ENCODE measurements around the gene NEDD4L.
A peak's percentile ranks its signal among the peaks of the same experiment; 100 is the strongest.

The NEDD4L gene

DNA sequence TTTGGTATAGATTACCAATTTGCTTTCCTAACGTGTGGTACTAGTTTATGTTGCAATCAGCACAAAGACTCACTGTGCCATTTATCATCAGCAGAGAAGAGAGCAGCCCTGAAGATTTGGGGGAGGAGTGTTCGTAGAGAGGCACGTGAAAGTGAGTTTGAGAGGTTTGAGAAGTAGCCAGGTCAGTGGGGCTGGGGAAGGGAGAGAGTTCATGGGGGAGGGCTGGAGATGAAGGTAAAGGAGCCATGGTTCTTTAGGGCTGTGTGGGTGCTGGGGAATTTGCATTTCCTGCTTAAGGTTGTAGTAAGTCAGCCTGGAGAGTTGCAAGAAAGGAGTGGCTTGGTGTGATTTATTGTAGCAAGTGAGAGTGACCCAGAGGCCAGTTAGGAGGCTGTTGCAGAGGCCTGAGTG, 172.1 kb downstream of the NEDD4L start:
- Histone ChIP-seq H3K9me3 (ENCODE audit: insufficient read depth, low read depth, low read length) (no peaks in the 10 kb centered on the region), H3K4me1 (ENCODE audit: insufficient read depth, low read length) (peaks cover 40% of the 10 kb centered on the region), H3K4me3 (ENCODE audit: low read length) (0 out of 2 replicates have a peak overlapping the region, but pooled peaks have one; percentile 2), H3K27ac (ENCODE audit: low read depth, low read length) (peak overlapping the region; percentile 12; the same call in 1 of the 2 replicates), H3K27me3 (ENCODE audit: insufficient read depth, low read length) (no peaks in the 10 kb centered on the region), H3K36me3 (ENCODE audit: insufficient read depth, low read length) (no peaks in the 10 kb centered on the region), H3K9ac (ENCODE audit: low read depth, low read length) (no peak overlapping the region)
- 18% methylated on average over 3 of the region's 3 CpGs for WGBS

- no peak overlapping the region for H3K27ac ChIP-seq (ENCODE audit: low read depth, low read length)
- H3K4me3 ChIP-seq (ENCODE audit: low read length) = no peak overlapping the region
- H3K9me3 ChIP-seq (ENCODE audit: insufficient read depth, low read depth, low read length) = no peaks in the 10 kb centered on the region
- H3K4me1 ChIP-seq (ENCODE audit: insufficient read depth, low read length) = peaks cover 50% of the 10 kb centered on the region
- H3K9ac ChIP-seq (ENCODE audit: low read depth, low read length) = no peak overlapping the region
- no peaks in the 10 kb centered on the region for H3K27me3 ChIP-seq (ENCODE audit: insufficient read depth, low read length)
- H3K36me3 ChIP-seq (ENCODE audit: insufficient read depth, low read length) = no peaks in the 10 kb centered on the region
- 70% methylated on average over 3 of the region's 3 CpGs for WGBS
Observed at GRCh38 chr18:58217052-58217451, 173.0 kb downstream of the NEDD4L start.

- no peaks in the 10 kb centered on the region for H3K9me3 ChIP-seq (ENCODE audit: insufficient read depth, low read depth, low read length)
- no peaks in the 10 kb centered on the region for H3K27me3 ChIP-seq (ENCODE audit: insufficient read depth, low read length)
- no peak overlapping the region for H3K27ac ChIP-seq (ENCODE audit: low read depth, low read length)
- 100% methylated on average over 1 of the region's 1 CpG for WGBS
- no peak overlapping the region for H3K4me3 ChIP-seq (ENCODE audit: low read length)
- H3K4me1 ChIP-seq (ENCODE audit: insufficient read depth, low read length) = peaks cover 61% of the 10 kb centered on the region
- H3K36me3 ChIP-seq (ENCODE audit: insufficient read depth, low read length) = no peaks in the 10 kb centered on the region
- no peak overlapping the region for H3K9ac ChIP-seq (ENCODE audit: low read depth, low read length)
Observed at GRCh38 chr18:58218117-58218516, 174.1 kb downstream of the NEDD4L start.

GRCh38 chr18:58221060-58221725, 177.2 kb downstream of the NEDD4L start:
- Histone ChIP-seq H3K9me3 (ENCODE audit: insufficient read depth, low read depth, low read length) (no peaks in the 10 kb centered on the region), H3K36me3 (ENCODE audit: insufficient read depth, low read length) (no peaks in the 10 kb centered on the region), H3K9ac (ENCODE audit: low read depth, low read length) (no peak overlapping the region; the same call in 1 of the 2 replicates), H3K4me1 (ENCODE audit: insufficient read depth, low read length) (peaks cover 70% of the 10 kb centered on the region), H3K27ac (ENCODE audit: low read depth, low read length) (peak overlapping the region; percentile 14), H3K4me3 (ENCODE audit: low read length) (peak overlapping the region; percentile 22; the same call in 1 of the 2 replicates), H3K27me3 (ENCODE audit: insufficient read depth, low read length) (no peaks in the 10 kb centered on the region)
- 67% methylated on average over 12 of the region's 12 CpGs for WGBS

DNA sequence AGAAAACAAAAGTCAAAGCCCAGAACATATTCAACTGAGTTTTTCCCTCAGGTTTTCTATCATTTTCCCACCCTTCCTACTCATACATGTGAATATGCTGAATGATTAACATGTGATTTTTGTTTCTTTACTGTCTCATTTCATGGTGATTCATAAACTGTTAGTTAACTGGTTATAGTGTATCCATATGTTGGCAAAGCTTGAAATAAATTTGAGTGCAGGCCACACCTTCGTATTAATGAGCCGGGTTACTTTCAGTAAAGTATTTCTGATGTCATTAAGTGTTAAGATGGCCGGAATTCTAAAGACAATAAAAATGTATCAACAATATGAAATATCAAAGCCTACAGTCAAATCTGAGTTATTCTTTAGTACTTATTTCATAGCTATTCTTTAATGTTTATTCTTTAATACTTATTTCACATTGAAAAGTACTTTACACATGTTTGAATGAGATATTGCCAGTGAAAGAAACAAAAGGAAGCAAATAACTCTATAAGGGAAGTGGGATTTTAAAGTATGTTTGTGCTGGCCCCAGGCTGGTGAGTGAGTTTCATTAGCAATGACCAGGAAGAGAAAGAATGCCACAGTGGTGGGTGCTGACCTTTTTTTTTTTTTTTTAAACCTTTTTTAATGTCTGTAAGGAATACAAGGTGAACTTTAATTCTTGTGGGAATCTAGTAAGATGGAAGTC, 178.6 kb downstream of the NEDD4L start:
- Histone ChIP-seq H3K27me3 (ENCODE audit: insufficient read depth, low read length) (no peaks in the 10 kb centered on the region), H3K36me3 (ENCODE audit: insufficient read depth, low read length) (no peaks in the 10 kb centered on the region), H3K9me3 (ENCODE audit: insufficient read depth, low read depth, low read length) (no peaks in the 10 kb centered on the region), H3K4me3 (ENCODE audit: low read length) (peak overlapping the region; percentile 22; the same call in 1 of the 2 replicates), H3K4me1 (ENCODE audit: insufficient read depth, low read length) (peaks cover 68% of the 10 kb centered on the region), H3K27ac (ENCODE audit: low read depth, low read length) (no peak overlapping the region), H3K9ac (ENCODE audit: low read depth, low read length) (no peak overlapping the region; the same call in 1 of the 2 replicates)
- 80% methylated on average over 2 of the region's 3 CpGs for WGBS

GRCh38 chr18:58223717-58224424, 179.8 kb downstream of the NEDD4L start:
- Histone ChIP-seq H3K9me3 (ENCODE audit: insufficient read depth, low read depth, low read length) (no peaks in the 10 kb centered on the region), H3K4me1 (ENCODE audit: insufficient read depth, low read length) (peaks cover 81% of the 10 kb centered on the region), H3K27me3 (ENCODE audit: insufficient read depth, low read length) (no peaks in the 10 kb centered on the region), H3K4me3 (ENCODE audit: low read length) (no peak overlapping the region), H3K27ac (ENCODE audit: low read depth, low read length) (no peak overlapping the region), H3K9ac (ENCODE audit: low read depth, low read length) (no peak overlapping the region), H3K36me3 (ENCODE audit: insufficient read depth, low read length) (no peaks in the 10 kb centered on the region)
- 85% methylated on average over 15 of the region's 15 CpGs for WGBS

DNA sequence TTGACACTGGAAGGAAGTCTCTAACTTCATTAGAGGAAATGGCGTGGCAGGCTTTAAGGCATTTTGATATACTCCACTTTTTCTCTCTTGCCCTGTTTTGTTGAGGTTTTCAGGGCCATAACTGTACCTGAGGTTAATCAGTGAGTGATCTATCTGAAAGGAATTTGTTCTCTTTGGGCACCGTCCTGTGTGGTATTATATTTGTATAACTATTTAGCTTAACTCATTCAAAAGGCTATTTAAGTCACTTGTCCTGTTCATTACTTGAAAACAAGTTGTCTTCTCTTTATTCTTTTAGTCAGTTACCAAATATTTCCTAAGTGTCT, 180.4 kb downstream of the NEDD4L start:
- Histone ChIP-seq H3K36me3 (ENCODE audit: insufficient read depth, low read length) (no peaks in the 10 kb centered on the region), H3K27me3 (ENCODE audit: insufficient read depth, low read length) (no peaks in the 10 kb centered on the region), H3K4me3 (ENCODE audit: low read length) (no peak overlapping the region), H3K9me3 (ENCODE audit: insufficient read depth, low read depth, low read length) (no peaks in the 10 kb centered on the region), H3K4me1 (ENCODE audit: insufficient read depth, low read length) (peaks cover 86% of the 10 kb centered on the region), H3K27ac (ENCODE audit: low read depth, low read length) (no peak overlapping the region), H3K9ac (ENCODE audit: low read depth, low read length) (no peak overlapping the region)
- WGBS = 86% methylated on average over 1 of the region's 2 CpGs

- 86% methylated on average over 6 of the region's 6 CpGs for WGBS
Observed at GRCh38 chr18:58225101-58225500, 181.1 kb downstream of the NEDD4L start.

GRCh38 chr18:58226429-58226828, 182.4 kb downstream of the NEDD4L start:
- no peaks in the 10 kb centered on the region for H3K9me3 ChIP-seq (ENCODE audit: insufficient read depth, low read depth, low read length)
- no peak overlapping the region for H3K9ac ChIP-seq (ENCODE audit: low read depth, low read length)
- WGBS = 70% methylated on average over 2 of the region's 3 CpGs
- no peaks in the 10 kb centered on the region for H3K27me3 ChIP-seq (ENCODE audit: insufficient read depth, low read length)
- no peaks in the 10 kb centered on the region for H3K36me3 ChIP-seq (ENCODE audit: insufficient read depth, low read length)
- no peak overlapping the region for H3K4me3 ChIP-seq (ENCODE audit: low read length)
- peaks cover 92% of the 10 kb centered on the region for H3K4me1 ChIP-seq (ENCODE audit: insufficient read depth, low read length)
- H3K27ac ChIP-seq (ENCODE audit: low read depth, low read length) = no peak overlapping the region

More at GRCh38 chr18:58225101-58225500, 181.1 kb downstream of the NEDD4L start:
- Histone ChIP-seq H3K36me3 (ENCODE audit: insufficient read depth, low read length) (no peaks in the 10 kb centered on the region), H3K4me1 (ENCODE audit: insufficient read depth, low read length) (peaks cover 90% of the 10 kb centered on the region), H3K9ac (ENCODE audit: low read depth, low read length) (no peak overlapping the region), H3K27me3 (ENCODE audit: insufficient read depth, low read length) (no peaks in the 10 kb centered on the region), H3K9me3 (ENCODE audit: insufficient read depth, low read depth, low read length) (no peaks in the 10 kb centered on the region), H3K27ac (ENCODE audit: low read depth, low read length) (no peak overlapping the region), H3K4me3 (ENCODE audit: low read length) (no peak overlapping the region)

DNA sequence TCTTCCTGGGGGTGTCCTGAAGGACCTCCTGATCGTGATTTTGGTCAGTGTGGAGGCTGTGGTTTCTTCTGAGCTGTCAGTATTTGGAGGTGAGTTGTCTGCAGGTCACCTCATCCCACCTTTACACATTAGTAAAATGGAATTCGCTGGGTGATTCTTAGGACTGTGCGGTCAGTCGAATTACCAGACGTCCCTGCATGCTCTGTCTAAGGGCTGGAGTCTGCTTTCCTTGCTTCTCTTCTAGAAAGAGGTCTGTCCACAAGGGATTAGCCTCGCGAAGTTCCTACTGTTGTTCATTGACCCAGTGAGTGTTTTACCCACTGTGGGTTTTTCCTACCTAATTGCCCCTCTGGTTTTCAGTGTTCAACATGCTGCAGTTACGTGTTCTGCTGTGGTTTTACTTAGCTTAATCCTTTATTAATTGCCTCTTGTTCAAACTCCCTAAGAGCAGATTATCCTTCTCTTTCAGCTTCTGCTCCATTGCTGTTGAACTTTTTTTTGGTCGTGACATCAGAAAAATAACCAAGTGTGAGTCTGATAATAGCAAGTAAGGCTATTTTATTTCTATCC, 183.4 kb downstream of the NEDD4L start:
- Histone ChIP-seq H3K9ac (ENCODE audit: low read depth, low read length) (no peak overlapping the region), H3K36me3 (ENCODE audit: insufficient read depth, low read length) (no peaks in the 10 kb centered on the region), H3K27me3 (ENCODE audit: insufficient read depth, low read length) (no peaks in the 10 kb centered on the region), H3K4me3 (ENCODE audit: low read length) (no peak overlapping the region), H3K9me3 (ENCODE audit: insufficient read depth, low read depth, low read length) (no peaks in the 10 kb centered on the region), H3K27ac (ENCODE audit: low read depth, low read length) (no peak overlapping the region), H3K4me1 (ENCODE audit: insufficient read depth, low read length) (peaks cover 82% of the 10 kb centered on the region)
- 95% methylated on average over 8 of the region's 9 CpGs for WGBS

DNA sequence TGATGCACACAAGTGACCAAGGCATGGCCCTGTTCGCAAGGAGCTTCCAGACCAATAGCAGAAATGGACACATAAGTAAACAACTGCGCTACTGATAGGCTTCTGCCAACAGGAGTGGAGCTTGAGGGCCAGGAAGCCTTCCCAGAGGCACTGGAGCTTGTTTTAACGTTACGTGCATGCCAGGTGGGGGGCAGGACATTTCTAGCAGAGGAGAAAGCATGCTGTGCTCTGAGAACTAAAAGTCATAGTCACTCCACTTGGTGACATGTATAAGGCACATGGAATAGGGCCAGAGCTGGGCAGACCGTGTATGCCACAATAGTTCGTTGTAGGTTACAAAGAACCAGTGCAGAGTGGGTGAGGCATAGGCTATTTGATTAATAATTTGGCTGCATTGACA, 184.2 kb downstream of the NEDD4L start:
- Histone ChIP-seq H3K9me3 (ENCODE audit: insufficient read depth, low read depth, low read length) (no peaks in the 10 kb centered on the region), H3K27me3 (ENCODE audit: insufficient read depth, low read length) (no peaks in the 10 kb centered on the region), H3K9ac (ENCODE audit: low read depth, low read length) (no peak overlapping the region), H3K4me1 (ENCODE audit: insufficient read depth, low read length) (peaks cover 75% of the 10 kb centered on the region), H3K36me3 (ENCODE audit: insufficient read depth, low read length) (no peaks in the 10 kb centered on the region), H3K27ac (ENCODE audit: low read depth, low read length) (no peak overlapping the region), H3K4me3 (ENCODE audit: low read length) (no peak overlapping the region)
- 81% methylated on average over 6 of the region's 6 CpGs for WGBS
